KOPT-K1 (cell line): ENCODE measurements around the gene FAM163B.

ENCODE experiments used
- H3K27ac ChIP-seq: fragments of 200-600 bp; sonication (generic); 2 replicates; pipeline ENCODE4 v1.5.1; 2016; ENCODE audit warnings: antibody characterized with exemption, mild to moderate bottlenecking, low read depth, low read length; ENCODE audit not compliant: poor library complexity, severe bottlenecking
- H3K36me3 ChIP-seq: fragments of 200-600 bp; sonication (generic); 2 replicates; pipeline ENCODE4 v1.5.1; 2017; ENCODE audit warnings: antibody characterized with exemption, mild to moderate bottlenecking, low read length, moderate library complexity; ENCODE audit not compliant: insufficient read depth
- H3K9me3 ChIP-seq: fragments of 200-600 bp; sonication (generic); 2 replicates; pipeline ENCODE4 v1.5.1; 2017; ENCODE audit warnings: antibody characterized with exemption, low read length, mild to moderate bottlenecking; ENCODE audit not compliant: insufficient read depth, poor library complexity, severe bottlenecking

The FAM163B gene

GRCh38 chr9:133537257-133537656, 71.9 kb downstream of the FAM163B start:
- Histone ChIP-seq H3K9me3 (no peaks in the 10 kb centered on the region), H3K36me3 (no peaks in the 10 kb centered on the region), H3K27ac (no peak overlapping the region)

- Histone ChIP-seq H3K9me3 (no peaks in the 10 kb centered on the region), H3K36me3 (no peaks in the 10 kb centered on the region), H3K27ac (no peak overlapping the region)
These were observed 72.7 kb downstream of the FAM163B start for GRCh38 chr9:133536536-133536935.

GRCh38 chr9:133536080-133536479, 73.1 kb downstream of the FAM163B start:
- H3K36me3 ChIP-seq = no peaks in the 10 kb centered on the region
- H3K27ac ChIP-seq = no peak overlapping the region
- H3K9me3 ChIP-seq = no peaks in the 10 kb centered on the region

- Histone ChIP-seq H3K36me3 (no peaks in the 10 kb centered on the region), H3K9me3 (no peaks in the 10 kb centered on the region), H3K27ac (no peak overlapping the region)
These were observed 73.8 kb downstream of the FAM163B start for GRCh38 chr9:133535306-133535877.

GRCh38 chr9:133534346-133535291, 74.6 kb downstream of the FAM163B start, which contains the start of gene ADAMTSL2:
Gene ADAMTSL2, plus strand, starts transcription at chr9:133534704. Its CDS starts 2,009 bp downstream, at chr9:133536713.
- Histone ChIP-seq H3K36me3 (no peaks in the 10 kb centered on the region), H3K9me3 (no peaks in the 10 kb centered on the region), H3K27ac (no peak within 1 kb of the TSS)

- H3K36me3 ChIP-seq = no peaks in the 10 kb centered on the region
- no peak overlapping the region for H3K27ac ChIP-seq
These were observed 75.3 kb downstream of the FAM163B start for GRCh38 chr9:133533857-133534256.

GRCh38 chr9:133532937-133533668, 76.1 kb downstream of the FAM163B start:
- H3K27ac ChIP-seq = no peak overlapping the region
- no peaks in the 10 kb centered on the region for H3K36me3 ChIP-seq
- H3K9me3 ChIP-seq = no peaks in the 10 kb centered on the region

More at GRCh38 chr9:133533857-133534256, 75.3 kb downstream of the FAM163B start:
- no peaks in the 10 kb centered on the region for H3K9me3 ChIP-seq

GRCh38 chr9:133531293-133531692, 77.9 kb downstream of the FAM163B start:
- no peaks in the 10 kb centered on the region for H3K36me3 ChIP-seq
- H3K27ac ChIP-seq = no peak overlapping the region

GRCh38 chr9:133529874-133530273, 79.3 kb downstream of the FAM163B start:
- no peak overlapping the region for H3K27ac ChIP-seq
- no peaks in the 10 kb centered on the region for H3K36me3 ChIP-seq
- no peaks in the 10 kb centered on the region for H3K9me3 ChIP-seq

More at GRCh38 chr9:133531293-133531692, 77.9 kb downstream of the FAM163B start:
- H3K9me3 ChIP-seq = no peaks in the 10 kb centered on the region

GRCh38 chr9:133529457-133529856, 79.7 kb downstream of the FAM163B start:
- Histone ChIP-seq H3K36me3 (no peaks in the 10 kb centered on the region), H3K9me3 (no peaks in the 10 kb centered on the region), H3K27ac (no peak overlapping the region)

GRCh38 chr9:133528876-133529241, 80.3 kb downstream of the FAM163B start:
- H3K36me3 ChIP-seq = no peaks in the 10 kb centered on the region
- no peaks in the 10 kb centered on the region for H3K9me3 ChIP-seq
- H3K27ac ChIP-seq = no peak overlapping the region

- Histone ChIP-seq H3K27ac (no peak overlapping the region), H3K36me3 (no peaks in the 10 kb centered on the region), H3K9me3 (no peaks in the 10 kb centered on the region)
These were observed 81.0 kb downstream of the FAM163B start for GRCh38 chr9:133528001-133528875.

GRCh38 chr9:133527444-133527920, 81.7 kb downstream of the FAM163B start:
- Histone ChIP-seq H3K27ac (no peak overlapping the region), H3K36me3 (no peaks in the 10 kb centered on the region), H3K9me3 (no peaks in the 10 kb centered on the region)
